ENCODE measurements around the gene STAT1.

The STAT1 gene

GRCh38 chr2:191009541-191010374 is 4.2 kb downstream of the STAT1 start:
- Histone ChIP-seq H3K36me3 (ENCODE audit: control insufficient read depth in 2 of 2, insufficient read depth in 2 of 2, low read length in 2 of 2) (peaks cover 51% of the 10 kb centered on the region in 2 donors), H3K27ac (ENCODE audit: low read depth in 2 of 2, low read length in 2 of 2) (no peak overlapping the region), H3K9me3 (ENCODE audit: control insufficient read depth in 2 of 2, low read length in 2 of 2) (no peaks in the 10 kb centered on the region)

GRCh38 chr2:191008286-191008685 is 5.7 kb downstream of the STAT1 start:
- Histone ChIP-seq H3K27me3 (ENCODE audit: control insufficient read depth in 2 of 2, insufficient read depth in 2 of 2, low read length in 2 of 2) (no peaks in the 10 kb centered on the region), H3K27ac (ENCODE audit: low read depth in 2 of 2, low read length in 2 of 2) (no peak overlapping the region), H3K9ac (ENCODE audit: low read depth in 1 of 2, low read length in 2 of 2) (no peak overlapping the region), H3K36me3 (ENCODE audit: control insufficient read depth in 2 of 2, insufficient read depth in 2 of 2, low read length in 2 of 2) (peaks cover 65 to 66% of the 10 kb centered on the region in 2 donors), H3K4me3 (ENCODE audit: low read length in 2 of 2) (no peak overlapping the region), H3K4me1 (ENCODE audit: control insufficient read depth in 2 of 2, insufficient read depth in 2 of 2, low read length in 2 of 2) (peaks cover 13 to 16% of the 10 kb centered on the region in 2 donors), H3K9me3 (ENCODE audit: control insufficient read depth in 2 of 2, low read length in 2 of 2) (no peaks in the 10 kb centered on the region)

More at GRCh38 chr2:191009541-191010374, 4.2 kb downstream of the STAT1 start:
- Histone ChIP-seq H3K9ac (ENCODE audit: low read depth in 1 of 2, low read length in 2 of 2) (no peak overlapping the region), H3K27me3 (ENCODE audit: control insufficient read depth in 2 of 2, insufficient read depth in 2 of 2, low read length in 2 of 2) (no peaks in the 10 kb centered on the region), H3K4me1 (ENCODE audit: control insufficient read depth in 2 of 2, insufficient read depth in 2 of 2, low read length in 2 of 2) (peaks cover 17 to 20% of the 10 kb centered on the region in 2 donors), H3K4me3 (ENCODE audit: low read length in 2 of 2) (no peak overlapping the region)

- no peak overlapping the region for H3K9ac ChIP-seq (ENCODE audit: low read depth in 1 of 2, low read length in 2 of 2)
- H3K4me3 ChIP-seq (ENCODE audit: low read length in 2 of 2) = no peak overlapping the region
- no peaks in the 10 kb centered on the region for H3K27me3 ChIP-seq (ENCODE audit: control insufficient read depth in 2 of 2, insufficient read depth in 2 of 2, low read length in 2 of 2)
- peaks cover 75% of the 10 kb centered on the region in 2 donors for H3K36me3 ChIP-seq (ENCODE audit: control insufficient read depth in 2 of 2, insufficient read depth in 2 of 2, low read length in 2 of 2)
- no peaks in the 10 kb centered on the region for H3K9me3 ChIP-seq (ENCODE audit: control insufficient read depth in 2 of 2, low read length in 2 of 2)
- no peak overlapping the region for H3K27ac ChIP-seq (ENCODE audit: low read depth in 2 of 2, low read length in 2 of 2)
- peaks cover 7 to 8% of the 10 kb centered on the region in 2 donors for H3K4me1 ChIP-seq (ENCODE audit: control insufficient read depth in 2 of 2, insufficient read depth in 2 of 2, low read length in 2 of 2)
Observed at GRCh38 chr2:191006997-191007783, 6.8 kb downstream of the STAT1 start.

GRCh38 chr2:191006297-191006696 is 7.7 kb downstream of the STAT1 start:
- Histone ChIP-seq H3K9me3 (ENCODE audit: control insufficient read depth in 2 of 2, low read length in 2 of 2) (no peaks in the 10 kb centered on the region), H3K27ac (ENCODE audit: low read depth in 2 of 2, low read length in 2 of 2) (no peak overlapping the region), H3K9ac (ENCODE audit: low read depth in 1 of 2, low read length in 2 of 2) (no peak overlapping the region), H3K4me3 (ENCODE audit: low read length in 2 of 2) (no peak overlapping the region), H3K36me3 (ENCODE audit: control insufficient read depth in 2 of 2, insufficient read depth in 2 of 2, low read length in 2 of 2) (peaks cover 82 to 84% of the 10 kb centered on the region in 2 donors), H3K27me3 (ENCODE audit: control insufficient read depth in 2 of 2, insufficient read depth in 2 of 2, low read length in 2 of 2) (no peaks in the 10 kb centered on the region), H3K4me1 (ENCODE audit: control insufficient read depth in 2 of 2, insufficient read depth in 2 of 2, low read length in 2 of 2) (peaks cover 4 to 8% of the 10 kb centered on the region in 2 donors)

GRCh38 chr2:191003405-191004309 is 10.3 kb downstream of the STAT1 start:
- Histone ChIP-seq H3K27ac (ENCODE audit: low read depth in 2 of 2, low read length in 2 of 2) (no peak overlapping the region), H3K4me1 (ENCODE audit: control insufficient read depth in 2 of 2, insufficient read depth in 2 of 2, low read length in 2 of 2) (peaks cover 0 to under 1% of the 10 kb centered on the region in 2 donors), H3K27me3 (ENCODE audit: control insufficient read depth in 2 of 2, insufficient read depth in 2 of 2, low read length in 2 of 2) (no peaks in the 10 kb centered on the region), H3K9ac (ENCODE audit: low read depth in 1 of 2, low read length in 2 of 2) (no peak overlapping the region), H3K9me3 (ENCODE audit: control insufficient read depth in 2 of 2, low read length in 2 of 2) (no peaks in the 10 kb centered on the region), H3K4me3 (ENCODE audit: low read length in 2 of 2) (no peak overlapping the region), H3K36me3 (ENCODE audit: control insufficient read depth in 2 of 2, insufficient read depth in 2 of 2, low read length in 2 of 2) (peaks cover 93 to 95% of the 10 kb centered on the region in 2 donors)

GRCh38 chr2:191001624-191002023 is 12.3 kb downstream of the STAT1 start:
- no peak overlapping the region for H3K27ac ChIP-seq (ENCODE audit: low read depth in 2 of 2, low read length in 2 of 2)
- no peak overlapping the region for H3K4me3 ChIP-seq (ENCODE audit: low read length in 2 of 2)
- no peaks in the 10 kb centered on the region for H3K4me1 ChIP-seq (ENCODE audit: control insufficient read depth in 2 of 2, insufficient read depth in 2 of 2, low read length in 2 of 2)
- H3K36me3 ChIP-seq (ENCODE audit: control insufficient read depth in 2 of 2, insufficient read depth in 2 of 2, low read length in 2 of 2) = peaks cover 93 to 94% of the 10 kb centered on the region in 2 donors
- no peak overlapping the region for H3K9ac ChIP-seq (ENCODE audit: low read depth in 1 of 2, low read length in 2 of 2)
- no peaks in the 10 kb centered on the region for H3K9me3 ChIP-seq (ENCODE audit: control insufficient read depth in 2 of 2, low read length in 2 of 2)
- H3K27me3 ChIP-seq (ENCODE audit: control insufficient read depth in 2 of 2, insufficient read depth in 2 of 2, low read length in 2 of 2) = no peaks in the 10 kb centered on the region

GRCh38 chr2:191001032-191001431 is 12.9 kb downstream of the STAT1 start:
- no peak overlapping the region for H3K27ac ChIP-seq (ENCODE audit: low read depth in 2 of 2, low read length in 2 of 2)

GRCh38 chr2:190999949-191000665 is 13.9 kb downstream of the STAT1 start:
- Histone ChIP-seq H3K36me3 (ENCODE audit: control insufficient read depth in 2 of 2, insufficient read depth in 2 of 2, low read length in 2 of 2) (peaks cover 88 to 92% of the 10 kb centered on the region in 2 donors), H3K9ac (ENCODE audit: low read depth in 1 of 2, low read length in 2 of 2) (no peak overlapping the region), H3K4me3 (ENCODE audit: low read length in 2 of 2) (no peak overlapping the region), H3K27ac (ENCODE audit: low read depth in 2 of 2, low read length in 2 of 2) (no peak overlapping the region), H3K9me3 (ENCODE audit: control insufficient read depth in 2 of 2, low read length in 2 of 2) (no peaks in the 10 kb centered on the region), H3K4me1 (ENCODE audit: control insufficient read depth in 2 of 2, insufficient read depth in 2 of 2, low read length in 2 of 2) (no peaks in the 10 kb centered on the region), H3K27me3 (ENCODE audit: control insufficient read depth in 2 of 2, insufficient read depth in 2 of 2, low read length in 2 of 2) (no peaks in the 10 kb centered on the region)

More at GRCh38 chr2:191001032-191001431, 12.9 kb downstream of the STAT1 start:
- Histone ChIP-seq H3K36me3 (ENCODE audit: control insufficient read depth in 2 of 2, insufficient read depth in 2 of 2, low read length in 2 of 2) (peaks cover 88 to 92% of the 10 kb centered on the region in 2 donors), H3K4me1 (ENCODE audit: control insufficient read depth in 2 of 2, insufficient read depth in 2 of 2, low read length in 2 of 2) (no peaks in the 10 kb centered on the region), H3K27me3 (ENCODE audit: control insufficient read depth in 2 of 2, insufficient read depth in 2 of 2, low read length in 2 of 2) (no peaks in the 10 kb centered on the region), H3K9ac (ENCODE audit: low read depth in 1 of 2, low read length in 2 of 2) (no peak overlapping the region), H3K4me3 (ENCODE audit: low read length in 2 of 2) (no peak overlapping the region), H3K9me3 (ENCODE audit: control insufficient read depth in 2 of 2, low read length in 2 of 2) (no peaks in the 10 kb centered on the region)

- H3K4me1 ChIP-seq (ENCODE audit: control insufficient read depth in 2 of 2, insufficient read depth in 2 of 2, low read length in 2 of 2) = no peaks in the 10 kb centered on the region
- no peaks in the 10 kb centered on the region for H3K9me3 ChIP-seq (ENCODE audit: control insufficient read depth in 2 of 2, low read length in 2 of 2)
- H3K4me3 ChIP-seq (ENCODE audit: low read length in 2 of 2) = no peak overlapping the region
- no peak overlapping the region for H3K27ac ChIP-seq (ENCODE audit: low read depth in 2 of 2, low read length in 2 of 2)
- no peak overlapping the region for H3K9ac ChIP-seq (ENCODE audit: low read depth in 1 of 2, low read length in 2 of 2)
- H3K27me3 ChIP-seq (ENCODE audit: control insufficient read depth in 2 of 2, insufficient read depth in 2 of 2, low read length in 2 of 2) = no peaks in the 10 kb centered on the region
- peaks cover 86 to 89% of the 10 kb centered on the region in 2 donors for H3K36me3 ChIP-seq (ENCODE audit: control insufficient read depth in 2 of 2, insufficient read depth in 2 of 2, low read length in 2 of 2)
Observed at GRCh38 chr2:190999058-190999457, 14.9 kb downstream of the STAT1 start.

Data from mucosa of rectum (tissue), 2 donors.